ENCODE data around the gene RCBTB2. TPM values are rescaled to one million over a fixed set of nuclear protein-coding genes. Genes with fewer than 3 reads are reported as not detected.

Gene RCBTB2
- total RNA-seq, 2 experiments from 2014 or later: 6.1 to 6.5 TPM

DNA sequence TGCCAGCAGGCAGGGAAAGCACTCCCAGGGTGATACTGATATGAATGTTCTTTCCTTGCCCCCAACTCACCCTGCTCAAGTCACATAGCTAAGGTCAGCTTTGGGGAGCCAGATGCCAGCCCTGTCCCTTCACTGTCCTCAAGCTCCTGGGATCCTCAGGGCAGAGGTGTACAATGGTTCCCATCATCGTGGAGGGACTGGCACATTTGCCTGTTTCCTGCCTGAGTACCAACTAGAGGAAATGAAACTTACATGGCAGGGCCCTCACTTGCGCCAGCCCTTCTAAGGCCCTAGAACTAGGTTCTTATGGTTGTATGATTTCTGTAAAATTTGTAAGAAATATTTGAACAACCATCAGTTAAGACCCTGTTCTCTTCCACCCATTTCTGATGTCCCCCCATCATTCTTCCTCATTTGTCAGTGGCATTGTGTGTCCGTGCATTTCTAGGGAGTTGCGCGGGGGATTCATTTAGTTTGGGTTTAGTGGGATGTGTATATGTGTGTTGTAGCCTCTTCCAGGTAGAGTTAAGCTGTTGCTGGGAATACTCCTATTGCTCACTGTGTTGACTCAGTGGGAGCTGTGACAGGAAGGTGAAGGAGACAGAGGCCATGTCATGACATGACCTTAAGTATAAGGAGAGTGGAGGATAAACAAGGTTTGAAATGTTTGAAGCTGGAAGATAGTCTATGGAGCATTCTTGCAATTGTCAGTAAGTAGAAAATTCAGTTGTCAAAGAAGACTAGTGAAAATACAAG, 41.3 kb upstream of the RCBTB2 start:
- CTCF ChIA-PET: interaction anchor here (0.7 kb wide), 1 partner anchor 239 kb away, joined by 3 read pairs; no protein-coding TSS in a partner anchor
- no peaks in the 10 kb centered on the region for H3K27me3 ChIP-seq (ENCODE audit: control insufficient read depth in 1 of 2, insufficient read depth in 2 of 2, low read length in 2 of 2)
- intact Hi-C loops (cut with DNase I, micrococcal nuclease): no loop called here
- DNase-seq (no peak), ATAC-seq (ENCODE audit: poor library complexity) (no peak)
- no peaks in the 10 kb centered on the region for H3K9me3 ChIP-seq (ENCODE audit: control insufficient read depth in 1 of 2, insufficient read depth in 1 of 2, low read length in 2 of 2)
- no peaks in the 10 kb centered on the region for H3K9me3 Mint-ChIP-seq
- POLR2A ChIA-PET: interaction anchor here (1.7 kb wide), 1 partner anchor 82 kb away, joined by 4 read pairs; no protein-coding TSS in a partner anchor
- H3K4me1 Mint-ChIP-seq (ENCODE audit: low read depth): peaks cover 15% of the 10 kb centered on the region
- no peaks in the 10 kb centered on the region for H3K36me3 ChIP-seq (ENCODE audit: insufficient read depth, low read length)
- TF ChIP-seq, protein P1, sequence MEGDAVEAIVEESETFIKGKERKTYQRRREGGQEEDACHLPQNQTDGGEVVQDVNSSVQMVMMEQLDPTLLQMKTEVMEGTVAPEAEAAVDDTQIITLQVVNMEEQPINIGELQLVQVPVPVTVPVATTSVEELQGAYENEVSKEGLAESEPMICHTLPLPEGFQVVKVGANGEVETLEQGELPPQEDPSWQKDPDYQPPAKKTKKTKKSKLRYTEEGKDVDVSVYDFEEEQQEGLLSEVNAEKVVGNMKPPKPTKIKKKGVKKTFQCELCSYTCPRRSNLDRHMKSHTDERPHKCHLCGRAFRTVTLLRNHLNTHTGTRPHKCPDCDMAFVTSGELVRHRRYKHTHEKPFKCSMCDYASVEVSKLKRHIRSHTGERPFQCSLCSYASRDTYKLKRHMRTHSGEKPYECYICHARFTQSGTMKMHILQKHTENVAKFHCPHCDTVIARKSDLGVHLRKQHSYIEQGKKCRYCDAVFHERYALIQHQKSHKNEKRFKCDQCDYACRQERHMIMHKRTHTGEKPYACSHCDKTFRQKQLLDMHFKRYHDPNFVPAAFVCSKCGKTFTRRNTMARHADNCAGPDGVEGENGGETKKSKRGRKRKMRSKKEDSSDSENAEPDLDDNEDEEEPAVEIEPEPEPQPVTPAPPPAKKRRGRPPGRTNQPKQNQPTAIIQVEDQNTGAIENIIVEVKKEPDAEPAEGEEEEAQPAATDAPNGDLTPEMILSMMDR (IDR thresholded peaks at IDR 0.05): no peak
- H3K27me3 Mint-ChIP-seq: no peaks in the 10 kb centered on the region
- H3K27ac Mint-ChIP-seq: no peak overlapping the region
- H3K4me3 Mint-ChIP-seq: peak overlapping the region; percentile 7
- H3K4me3 ChIP-seq (ENCODE audit: low read length): no peak overlapping the region
- no peaks in the 10 kb centered on the region for H3K36me3 Mint-ChIP-seq (ENCODE audit: low read depth)
- peaks cover 26% of the 10 kb centered on the region for H3K4me1 ChIP-seq (ENCODE audit: insufficient read depth, low read length)
- no peak overlapping the region for H3K27ac ChIP-seq (ENCODE audit: low read depth in 1 of 2, low read length in 2 of 2)

GRCh38 chr13:48573213-48574007, 40.5 kb upstream of the RCBTB2 start:
- ChIA-PET POLR2A (interaction anchor here (0.9 to 1.7 kb wide), 4 partner anchors 11 to 81 kb away, joined by 3 to 9 read pairs (median 4); partner anchors contain the start of gene RCBTB2), CTCF (interaction anchor here (0.6 to 1.3 kb wide), 2 partner anchors 11 to 45 kb away, joined by 3 read pairs; no protein-coding TSS in a partner anchor)
- Mint-ChIP-seq H3K4me1 (ENCODE audit: low read depth) (peaks cover 15% of the 10 kb centered on the region), H3K27me3 (no peaks in the 10 kb centered on the region), H3K4me3 (peak overlapping the region; percentile 7), H3K27ac (no peak overlapping the region), H3K9me3 (no peaks in the 10 kb centered on the region), H3K36me3 (ENCODE audit: low read depth) (no peaks in the 10 kb centered on the region)
- intact Hi-C loops (cut with DNase I, micrococcal nuclease): no loop called here
- Histone ChIP-seq H3K27me3 (ENCODE audit: control insufficient read depth in 1 of 2, insufficient read depth in 2 of 2, low read length in 2 of 2) (peaks cover 0 to 2% of the 10 kb centered on the region in 2 experiments), H3K4me1 (ENCODE audit: insufficient read depth, low read length) (peaks cover 26% of the 10 kb centered on the region), H3K9me3 (ENCODE audit: control insufficient read depth in 1 of 2, insufficient read depth in 1 of 2, low read length in 2 of 2) (no peaks in the 10 kb centered on the region), H3K27ac (ENCODE audit: low read depth in 1 of 2, low read length in 2 of 2) (no peak overlapping the region), H3K4me3 (ENCODE audit: low read length) (no peak overlapping the region), H3K36me3 (ENCODE audit: insufficient read depth, low read length) (no peaks in the 10 kb centered on the region)
- ATAC-seq (ENCODE audit: poor library complexity) (no peak), DNase-seq (no peak)
- TF ChIP-seq, protein P1 (IDR thresholded peaks at IDR 0.05): no peak

- DNase-seq (peak in 1 of 14 experiments; percentile 21), ATAC-seq (ENCODE audit: poor library complexity) (no peak)
- H3K27ac Mint-ChIP-seq: no peak overlapping the region
- intact Hi-C loops (cut with DNase I, micrococcal nuclease): no loop called here
- TF ChIP-seq, protein P1 (IDR thresholded peaks at IDR 0.05): no peak
- Histone ChIP-seq H3K4me1 (ENCODE audit: insufficient read depth, low read length) (peaks cover 26% of the 10 kb centered on the region), H3K4me3 (ENCODE audit: low read length) (peak overlapping the region; percentile 4), H3K9me3 (ENCODE audit: control insufficient read depth in 1 of 2, insufficient read depth in 1 of 2, low read length in 2 of 2) (no peaks in the 10 kb centered on the region), H3K27ac (ENCODE audit: low read depth in 1 of 2, low read length in 2 of 2) (no peak overlapping the region), H3K36me3 (ENCODE audit: insufficient read depth, low read length) (no peaks in the 10 kb centered on the region), H3K27me3 (ENCODE audit: control insufficient read depth in 1 of 2, insufficient read depth in 2 of 2, low read length in 2 of 2) (peaks cover 0 to 4% of the 10 kb centered on the region in 2 experiments)
- H3K4me3 Mint-ChIP-seq: no peak overlapping the region
- ChIA-PET POLR2A (interaction anchor here (1.1 kb wide), 1 partner anchor 39 kb away, joined by 6 read pairs; the partner anchor contains the start of gene RCBTB2), CTCF (interaction anchor here (0.7 kb wide), 1 partner anchor 8 kb away, joined by 3 read pairs; no protein-coding TSS in a partner anchor)
- peaks cover 5% of the 10 kb centered on the region for H3K27me3 Mint-ChIP-seq
- no peaks in the 10 kb centered on the region for H3K9me3 Mint-ChIP-seq
- no peaks in the 10 kb centered on the region for H3K36me3 Mint-ChIP-seq (ENCODE audit: low read depth)
- H3K4me1 Mint-ChIP-seq (ENCODE audit: low read depth): peaks cover 15% of the 10 kb centered on the region
Observed at GRCh38 chr13:48571126-48571913, 38.4 kb upstream of the RCBTB2 start.
